Measurements from ENCODE around the gene IL21. TPM values are rescaled to one million over a fixed set of nuclear protein-coding genes. Genes with fewer than 3 reads are reported as not detected.

IL21 gene
- total and polyA plus RNA-seq, 2 donors (not counting 1 experiment from before 2014, with no cell fraction given) = not detected

- Mint-ChIP-seq H3K4me1 (no peaks in the 10 kb centered on the region), H3K27me3 (peaks cover 41% of the 10 kb centered on the region), H3K9me3 (ENCODE audit: insufficient read depth) (no peaks in the 10 kb centered on the region), H3K4me3 (no peak overlapping the region), H3K27ac (no peak overlapping the region)
- H3K79me2 ChIP-seq (ENCODE audit: control insufficient read depth, insufficient read depth, low read length) = no peaks in the 10 kb centered on the region
- POLR2A ChIA-PET = no interaction called here
- no peak for DNase-seq
- peaks cover 0 to 19% (median 10%) of the 10 kb centered on the region in 4 experiments for H3K27me3 ChIP-seq (replicated peaks in 1 of 4; ENCODE audit: control extremely low read depth in 1 of 4, control insufficient read depth in 3 of 4, insufficient read depth in 4 of 4, low read length in 3 of 4)
- no peaks in the 10 kb centered on the region for H3K36me3 ChIP-seq (replicated peaks in 1 of 2; ENCODE audit: control extremely low read depth in 1 of 2, control insufficient read depth in 1 of 2, extremely low read depth in 1 of 2, insufficient read depth in 2 of 2, low read length in 1 of 2)
- H3K4me3 ChIP-seq (ENCODE audit: control extremely low read depth in 1 of 5, extremely low read depth in 1 of 5, insufficient read depth in 1 of 5, low read depth in 2 of 5, low read length in 4 of 5) = no peak overlapping the region
- no peak for TF ChIP-seq CTCF (IDR thresholded peaks at IDR 0.05)
- TF ChIP-seq EZH2 (IDR thresholded peaks at IDR 0.05; ENCODE audit: borderline replicate concordance, insufficient read depth, low read depth, low read length, poor library complexity, severe bottlenecking) = no peak
- H3K4me2 ChIP-seq (replicated peaks; ENCODE audit: low read depth, low read length, poor library complexity, severe bottlenecking) = no peak overlapping the region
- CTCF ChIA-PET = no interaction called here
- no peak for ATAC-seq (ENCODE audit: low read depth)
- H2AFZ ChIP-seq (ENCODE audit: insufficient read depth, low read depth, low read length, poor library complexity, severe bottlenecking) = no peak overlapping the region
- WGBS (ENCODE audit: insufficient coverage) = 45% methylated on average over 7 of the region's 13 CpGs
- no peaks in the 10 kb centered on the region for H4K20me1 ChIP-seq (ENCODE audit: control insufficient read depth, insufficient read depth, low read length, poor library complexity, severe bottlenecking)
- H3K27ac ChIP-seq (ENCODE audit: low read length in 2 of 2) = no peak overlapping the region
- no peaks in the 10 kb centered on the region for H3K9me3 ChIP-seq (ENCODE audit: control extremely low read depth in 1 of 3, control insufficient read depth in 2 of 3, insufficient read depth in 1 of 3, low read length in 2 of 3)
- intact Hi-C loops (cut with micrococcal nuclease) = no loop called here
- H3K4me1 ChIP-seq (ENCODE audit: control insufficient read depth in 2 of 2, insufficient read depth in 2 of 2, low read length in 2 of 2) = no peaks in the 10 kb centered on the region
- no peak overlapping the region for H3K9ac ChIP-seq (ENCODE audit: low read length)
Observed at GRCh38 chr4:122602277-122603142, 18.4 kb downstream of the IL21 start.

GRCh38 chr4:122591196-122591595 is 29.7 kb downstream of the IL21 start:
- H4K20me1 ChIP-seq (ENCODE audit: control insufficient read depth, insufficient read depth, low read length, poor library complexity, severe bottlenecking) = no peaks in the 10 kb centered on the region
- CTCF ChIA-PET = no interaction called here
- H3K9ac ChIP-seq (ENCODE audit: low read length) = no peak overlapping the region
- no peaks in the 10 kb centered on the region for H3K36me3 ChIP-seq (replicated peaks in 1 of 2; ENCODE audit: control extremely low read depth in 1 of 2, control insufficient read depth in 1 of 2, extremely low read depth in 1 of 2, insufficient read depth in 2 of 2, low read length in 1 of 2)
- TF ChIP-seq CTCF (IDR thresholded peaks at IDR 0.05) (no peak), EZH2 (IDR thresholded peaks at IDR 0.05; ENCODE audit: borderline replicate concordance, insufficient read depth, low read depth, low read length, poor library complexity, severe bottlenecking) (no peak)
- ATAC-seq (ENCODE audit: low read depth) (no peak), DNase-seq (no peak)
- no peak overlapping the region for H3K27ac ChIP-seq (ENCODE audit: low read length in 2 of 2)
- no peak overlapping the region for H3K27ac Mint-ChIP-seq
- no peaks in the 10 kb centered on the region for H3K9me3 Mint-ChIP-seq (ENCODE audit: insufficient read depth)
- H3K9me3 ChIP-seq (ENCODE audit: control extremely low read depth in 1 of 3, control insufficient read depth in 2 of 3, insufficient read depth in 1 of 3, low read length in 2 of 3) = no peaks in the 10 kb centered on the region
- H3K27me3 ChIP-seq (replicated peaks in 1 of 4; ENCODE audit: control extremely low read depth in 1 of 4, control insufficient read depth in 3 of 4, insufficient read depth in 4 of 4, low read length in 3 of 4) = no peaks in the 10 kb centered on the region
- no peaks in the 10 kb centered on the region for H3K4me1 ChIP-seq (ENCODE audit: control insufficient read depth in 2 of 2, insufficient read depth in 2 of 2, low read length in 2 of 2)
- no peak overlapping the region for H3K4me3 ChIP-seq (ENCODE audit: control extremely low read depth in 1 of 5, extremely low read depth in 1 of 5, insufficient read depth in 1 of 5, low read depth in 2 of 5, low read length in 4 of 5)
- no peak overlapping the region for H3K4me3 Mint-ChIP-seq
- intact Hi-C loops (cut with micrococcal nuclease) = no loop called here
- peaks cover 2% of the 10 kb centered on the region for H3K4me1 Mint-ChIP-seq
- POLR2A ChIA-PET = no interaction called here
- no peak overlapping the region for H2AFZ ChIP-seq (ENCODE audit: insufficient read depth, low read depth, low read length, poor library complexity, severe bottlenecking)
- no peak overlapping the region for H3K4me2 ChIP-seq (replicated peaks; ENCODE audit: low read depth, low read length, poor library complexity, severe bottlenecking)
- 87% methylated on average over 2 of the region's 2 CpGs for WGBS (ENCODE audit: insufficient coverage)
- H3K27me3 Mint-ChIP-seq = no peaks in the 10 kb centered on the region
- H3K79me2 ChIP-seq (ENCODE audit: control insufficient read depth, insufficient read depth, low read length) = no peaks in the 10 kb centered on the region
